GM12878 (cell line): ENCODE results near the gene DHPS. TPM values are rescaled to one million over a fixed set of nuclear protein-coding genes. Genes with fewer than 3 reads are reported as not detected.
A peak's percentile ranks its signal among the peaks of the same experiment; 100 is the strongest.

Experiments
- ATAC-seq: fragments of 200-7000 bp; cut with Tn5 transposase; 3 replicates; pipeline ENCODE4 v1.9.1; 2020; ENCODE audit warnings: mild to moderate bottlenecking, moderate library complexity
- BruUV-seq: library from RNA; stranded (reverse); fragments of 400-500 nt; replicated peaks from 2 replicates; lab custom pipeline; 2021; lab: Mats Ljungman, UMichigan
- CTCF ChIA-PET: fragments of 300-600 bp; sonication (Branson Sonifier 250); formaldehyde crosslinking; extraction: SDS; loops from one replicate; lab custom pipeline; 2021; ENCODE audit warnings: inconsistent platforms; lab: Yijun Ruan, JAX
- POLR2A ChIA-PET: fragments of 350-600 bp; formaldehyde crosslinking; extraction: SDS; loops from one replicate; lab custom pipeline; 2021; ENCODE audit warnings: inconsistent platforms; lab: Charles Lee
- RAD21 ChIA-PET: fragments of 300-600 bp; sonication (Branson Sonifier 250); formaldehyde crosslinking; loops from one replicate; lab custom pipeline; 2023; ENCODE audit warnings: antibody characterized with exemption; ENCODE audit not compliant: unreplicated experiment; lab: Charles Lee
- SMC1A ChIA-PET: fragments of 300-600 bp; sonication (Branson Sonifier 250); formaldehyde crosslinking; loops from one replicate; lab custom pipeline; 2023; ENCODE audit not compliant: unreplicated experiment, uncharacterized antibody; lab: Charles Lee
- DNase-seq: peaks from one replicate; pipeline ENCODE4 v3.0.0-alpha.2; 2011; ENCODE audit warnings: low read depth, low spot score
- FAIRE-seq: peaks from 3 replicates; lab custom pipeline; 2011; peaks lifted over from hg19 to GRCh38; lab: Jason Lieb, UNC
- H2AFZ ChIP-seq: 2 replicates; pipeline ENCODE4 v1.6.0; 2011; ENCODE audit warnings: low read depth, low read length, control low read depth; ENCODE audit not compliant: control insufficient read depth
- H3K27ac ChIP-seq: 2 replicates; pipeline ENCODE4 v1.5.1; 2011; ENCODE audit warnings: control low read depth; ENCODE audit not compliant: control insufficient read depth, insufficient read depth
- H3K27me3 ChIP-seq, 2 experiments: replicated peaks in 1 of 2; 2 replicates each; pipeline versions ENCODE4 v1.6.0 to v1.6.1; 2011; ENCODE audit warnings: low read length in 1 of 2; ENCODE audit not compliant: control insufficient read depth in 2 of 2, insufficient read depth in 2 of 2
- H3K36me3 ChIP-seq, 2 experiments: 2 replicates each; pipeline ENCODE4 v1.5.1; 2011; ENCODE audit warnings: low read length in 1 of 2; ENCODE audit not compliant: control insufficient read depth in 2 of 2, insufficient read depth in 2 of 2
- H3K4me1 ChIP-seq: 2 replicates; pipeline ENCODE4 v1.6.1; 2011; ENCODE audit warnings: mild to moderate bottlenecking, low read length, moderate library complexity, mixed read lengths; ENCODE audit not compliant: control insufficient read depth, insufficient read depth
- H3K4me2 ChIP-seq: 2 replicates; pipeline ENCODE4 v1.6.0; 2011; ENCODE audit warnings: control low read depth; ENCODE audit not compliant: control insufficient read depth, insufficient read depth
- H3K4me3 ChIP-seq: fragments of 200-600 bp; sonication (generic); 2 replicates; pipeline ENCODE4 v1.5.1; 2016
- H3K79me2 ChIP-seq: 2 replicates; pipeline ENCODE4 v1.6.0; 2011; ENCODE audit warnings: low read length; ENCODE audit not compliant: control insufficient read depth, insufficient read depth
- H3K9ac ChIP-seq: 2 replicates; pipeline ENCODE4 v1.8.0; 2011; ENCODE audit warnings: low read length, control low read depth, mixed read lengths; ENCODE audit not compliant: control insufficient read depth, insufficient read depth
- H3K9me3 ChIP-seq: replicated peaks from 3 replicates; pipeline ENCODE4 v1.5.1; 2011; ENCODE audit warnings: mild to moderate bottlenecking, low read length; ENCODE audit not compliant: control insufficient read depth, insufficient read depth
- H4K20me1 ChIP-seq: 2 replicates; pipeline ENCODE4 v1.6.0; 2011; ENCODE audit not compliant: control insufficient read depth, insufficient read depth
- BMI1 ChIP-seq: fragments of 450-650 bp; IDR thresholded peaks from 2 replicates; pipeline ENCODE4 v1.6.1; 2016; ENCODE audit warnings: mild to moderate bottlenecking, moderate library complexity, borderline replicate concordance
- CBX5 ChIP-seq: sonication (generic); IDR thresholded peaks from 2 replicates; pipeline ENCODE4 v1.6.1; 2016; ENCODE audit warnings: low read depth, moderate library complexity, mild to moderate bottlenecking, inconsistent platforms
- CHD4 ChIP-seq: fragments of 200-600 bp; sonication (generic); IDR thresholded peaks from 2 replicates; pipeline ENCODE4 v1.6.1; 2016; ENCODE audit warnings: mild to moderate bottlenecking
- FOXM1 ChIP-seq: IDR thresholded peaks from 2 replicates; pipeline ENCODE4 v1.6.1; 2012; ENCODE audit warnings: low read depth, mild to moderate bottlenecking, inconsistent platforms, low read length, moderate library complexity
- HDGF ChIP-seq: fragments of 450-650 bp; IDR thresholded peaks from 2 replicates; pipeline ENCODE4 v1.6.1; 2016; ENCODE audit warnings: antibody characterized with exemption
- JUND ChIP-seq: IDR thresholded peaks from 2 replicates; pipeline ENCODE4 v1.6.1; 2012; ENCODE audit warnings: low read depth, mild to moderate bottlenecking, low read length, improper control_type of control experiment, moderate library complexity
- NFXL1 ChIP-seq: fragments of 450-650 bp; IDR thresholded peaks from 2 replicates; pipeline ENCODE4 v1.6.1; 2017; ENCODE audit warnings: antibody characterized with exemption, mild to moderate bottlenecking, borderline replicate concordance
- POU2F2 ChIP-seq: IDR thresholded peaks from 3 replicates; pipeline ENCODE4 v1.6.1; 2011; ENCODE audit warnings: low read depth, mild to moderate bottlenecking, low read length, borderline replicate concordance
- RFX5 ChIP-seq: IDR thresholded peaks from 2 replicates; pipeline ENCODE4 v1.6.1; 2011; ENCODE audit warnings: low read depth, low read length, improper control_type of control experiment
- RUNX3 ChIP-seq: IDR thresholded peaks from 2 replicates; pipeline ENCODE4 v1.6.1; 2012; ENCODE audit warnings: low read length, inconsistent platforms
- ZBTB4 ChIP-seq: fragments of 450-650 bp; formaldehyde crosslinking; IDR thresholded peaks from 2 replicates; pipeline ENCODE4 v1.4.0; 2022; ENCODE audit warnings: mild to moderate bottlenecking, moderate library complexity
- ZSCAN29 ChIP-seq: fragments of 450-650 bp; IDR thresholded peaks from 2 replicates; pipeline ENCODE4 v1.6.1; 2017; ENCODE audit warnings: mild to moderate bottlenecking, moderate library complexity
- ZZZ3 ChIP-seq: IDR thresholded peaks from 2 replicates; pipeline ENCODE4 v1.6.1; 2011; ENCODE audit warnings: low read depth; ENCODE audit not compliant: control insufficient read depth, insufficient read length
- WGBS: methylation state at CpG from one replicate; pipeline ENCODE4 v1.1.6; 2016; ENCODE audit warnings: low lambda C conversion rate; ENCODE audit not compliant: insufficient replicate concordance, insufficient coverage; ENCODE audit errors: missing lambda C conversion rate; 5-methylcytosine and 5-hydroxymethylcytosine counted together
- in situ Hi-C: fragments of 300-500 bp; cut with MboI; formaldehyde crosslinking; loops from 9 replicates; pipeline ENCODE4 v1.14.3; 2018; ENCODE audit warnings: mixed read lengths
- intact Hi-C: fragments of 100-400 bp; cut with micrococcal nuclease; formaldehyde crosslinking; loops from one replicate; pipeline ENCODE4 v1.14.2; 2022; ENCODE audit not compliant: unreplicated experiment
- polyA plus RNA-seq, 11 experiments: library from polyadenylated mRNA; depleted of rRNA in 4 of 11; unstranded in 6 of 11; stranded (reverse) in 5 of 11; fragments of >200 nt; fragmentation: Nextera tagmentation in 4 of 11; fragmentation: Illumina TruSeq in 1 of 11; extraction: Ambion mirVana in 4 of 11; extraction: Trizol in 1 of 11; gene quantifications; 1 replicate in 1 of 11; 2 replicates in 10 of 11; pipeline versions ENCODE4 v1.2.1 to v1.2.3, GENCODE V29; 2011 to 2016; ENCODE audit warnings: inconsistent platforms in 2 of 11, missing spikeins in 2 of 11, low read depth in 1 of 11
- total RNA-seq, 4 experiments: library from RNA; depleted of rRNA in 3 of 4; stranded (reverse); fragments of >200 nt in 3 of 4; fragmentation: Illumina TruSeq in 1 of 4; extraction: Trizol in 1 of 4; gene quantifications; 2 replicates each; pipeline versions ENCODE4 v1.2.1 to v1.2.3, GENCODE V29; 2013 to 2021
- TF ChIP-seq, protein P1 (sequence below): IDR thresholded peaks from 2 replicates; pipeline ENCODE4 v1.6.1; 2011; ENCODE audit warnings: borderline replicate concordance, low read depth, mild to moderate bottlenecking, moderate library complexity, low read length; ENCODE audit not compliant: insufficient read depth, poor library complexity, severe bottlenecking
- TF ChIP-seq, protein P2 (sequence below): IDR thresholded peaks from 2 replicates; pipeline ENCODE4 v1.6.1; 2011; ENCODE audit warnings: borderline replicate concordance, low read depth, mild to moderate bottlenecking, moderate library complexity, mixed read lengths, low read length; ENCODE audit not compliant: insufficient read depth; ENCODE audit errors: extremely low read length

Gene DHPS
- total and polyA plus RNA-seq, 10 of the 15 experiments (the other 5 are each of a cell fraction or from before 2014, with no cell fraction given): 36.4 to 104 (median 83.4) TPM

- no peak for TF ChIP-seq CHD4
- TF ChIP-seq RFX5: no peak
Measured at GRCh38 chr19:12723641-12724426, 42.2 kb upstream of the DHPS start, which contains the start of gene TNPO2 (continued).

DNA sequence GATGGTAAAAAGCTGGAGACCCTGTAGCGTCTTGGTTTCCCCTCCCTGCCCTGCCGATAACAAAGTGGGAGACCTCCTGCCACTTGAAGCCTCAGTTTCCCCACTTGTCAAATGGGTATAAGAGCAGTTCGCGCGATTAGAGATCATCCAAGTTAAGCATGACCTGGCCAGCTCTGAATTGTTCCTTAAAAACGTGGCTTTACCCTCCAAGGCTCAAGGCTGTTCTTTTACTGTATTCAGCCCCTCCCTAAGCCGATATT, 41.6 kb upstream of the DHPS start:
- ChIA-PET CTCF (interaction anchor here (0.6 to 5.4 kb wide), 14 partner anchors 10 to 1683 kb away, joined by 3 to 30 read pairs (median 4); partner anchors contain the start of genes GET3 and TRIR), POLR2A (interaction anchor here (0.5 to 6.8 kb wide), 8 partner anchors 10 to 69 kb away, joined by 3 to 58 read pairs (median 4); partner anchors contain the start of genes DHPS, GET3, MAN2B1 and TRIR)
- in situ Hi-C loops: no loop called here
- TF ChIP-seq ZZZ3: no peak
- TF ChIP-seq FOXM1: no peak
- no peak for TF ChIP-seq ZBTB4 (CRISPR knock-in tag)
- TF ChIP-seq HDGF: no peak
- no peak for TF ChIP-seq RUNX3
- no peak for TF ChIP-seq POU2F2
- TF ChIP-seq, protein P1, sequence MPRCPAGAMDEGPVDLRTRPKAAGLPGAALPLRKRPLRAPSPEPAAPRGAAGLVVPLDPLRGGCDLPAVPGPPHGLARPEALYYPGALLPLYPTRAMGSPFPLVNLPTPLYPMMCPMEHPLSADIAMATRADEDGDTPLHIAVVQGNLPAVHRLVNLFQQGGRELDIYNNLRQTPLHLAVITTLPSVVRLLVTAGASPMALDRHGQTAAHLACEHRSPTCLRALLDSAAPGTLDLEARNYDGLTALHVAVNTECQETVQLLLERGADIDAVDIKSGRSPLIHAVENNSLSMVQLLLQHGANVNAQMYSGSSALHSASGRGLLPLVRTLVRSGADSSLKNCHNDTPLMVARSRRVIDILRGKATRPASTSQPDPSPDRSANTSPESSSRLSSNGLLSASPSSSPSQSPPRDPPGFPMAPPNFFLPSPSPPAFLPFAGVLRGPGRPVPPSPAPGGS: no peak
- no peak for TF ChIP-seq NFXL1
- no peak for TF ChIP-seq CBX5
- TF ChIP-seq JUND: no peak
- no peak for TF ChIP-seq ZSCAN29
- no peak for TF ChIP-seq BMI1
- TF ChIP-seq, protein P2, sequence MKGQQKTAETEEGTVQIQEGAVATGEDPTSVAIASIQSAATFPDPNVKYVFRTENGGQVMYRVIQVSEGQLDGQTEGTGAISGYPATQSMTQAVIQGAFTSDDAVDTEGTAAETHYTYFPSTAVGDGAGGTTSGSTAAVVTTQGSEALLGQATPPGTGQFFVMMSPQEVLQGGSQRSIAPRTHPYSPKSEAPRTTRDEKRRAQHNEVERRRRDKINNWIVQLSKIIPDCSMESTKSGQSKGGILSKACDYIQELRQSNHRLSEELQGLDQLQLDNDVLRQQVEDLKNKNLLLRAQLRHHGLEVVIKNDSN: no peak

More for the DNA sequence above, 41.6 kb upstream of the DHPS start:
- FAIRE-seq (no peak), DNase-seq (no peak), ATAC-seq (peak; percentile 7; the same call in 2 of the 3 replicates)
- peaks cover 51% of the 10 kb centered on the region for H3K79me2 ChIP-seq
- H3K27me3 ChIP-seq: no peaks in the 10 kb centered on the region
- peaks cover 8% of the 10 kb centered on the region; the same call in 1 of the 2 replicates for H3K4me1 ChIP-seq
- ChIA-PET SMC1A (interaction anchor here (1.0 to 5.1 kb wide), 3 partner anchors 10 to 14 kb away, joined by 4 to 28 read pairs (median 6); partner anchors contain the start of genes GET3 and TRIR), RAD21 (interaction anchor here (0.6 to 3.3 kb wide), 6 partner anchors 10 to 1347 kb away, joined by 3 to 31 read pairs (median 4); partner anchors contain the start of genes TRIR and ZNF20)
- H3K36me3 ChIP-seq: peaks cover 10 to 13% of the 10 kb centered on the region in 2 experiments
- peak overlapping the region; percentile 81 for H3K27ac ChIP-seq
- BruUV-seq: no TSS peak
- WGBS: 1% methylated on average over 7 of the region's 7 CpGs
- H4K20me1 ChIP-seq: no peaks in the 10 kb centered on the region; the same call in 1 of the 2 replicates
- H3K9me3 ChIP-seq: no peaks in the 10 kb centered on the region
- peak overlapping the region; percentile 91 for H3K4me3 ChIP-seq
- intact Hi-C loops: no loop called here
- H3K9ac ChIP-seq: peak overlapping the region; percentile 81
- H3K4me2 ChIP-seq: peak overlapping the region; percentile 90
- H2AFZ ChIP-seq: peak overlapping the region; percentile 98
